ACHN (cell line): ENCODE measurements around the gene FILIP1L.

Source experiments
- DNase-seq: peaks from one replicate; pipeline ENCODE4 v3.0.0-alpha.2; 2015
- in situ Hi-C: cut with HindIII; loops from 2 replicates; pipeline ENCODE4 v1.10.0; 2017; ENCODE audit warnings: low sequenced_read_pairs, low pct_ligation_motif_present, low pct_unique_long_range_greater_than_20kb

The FILIP1L gene

DNA sequence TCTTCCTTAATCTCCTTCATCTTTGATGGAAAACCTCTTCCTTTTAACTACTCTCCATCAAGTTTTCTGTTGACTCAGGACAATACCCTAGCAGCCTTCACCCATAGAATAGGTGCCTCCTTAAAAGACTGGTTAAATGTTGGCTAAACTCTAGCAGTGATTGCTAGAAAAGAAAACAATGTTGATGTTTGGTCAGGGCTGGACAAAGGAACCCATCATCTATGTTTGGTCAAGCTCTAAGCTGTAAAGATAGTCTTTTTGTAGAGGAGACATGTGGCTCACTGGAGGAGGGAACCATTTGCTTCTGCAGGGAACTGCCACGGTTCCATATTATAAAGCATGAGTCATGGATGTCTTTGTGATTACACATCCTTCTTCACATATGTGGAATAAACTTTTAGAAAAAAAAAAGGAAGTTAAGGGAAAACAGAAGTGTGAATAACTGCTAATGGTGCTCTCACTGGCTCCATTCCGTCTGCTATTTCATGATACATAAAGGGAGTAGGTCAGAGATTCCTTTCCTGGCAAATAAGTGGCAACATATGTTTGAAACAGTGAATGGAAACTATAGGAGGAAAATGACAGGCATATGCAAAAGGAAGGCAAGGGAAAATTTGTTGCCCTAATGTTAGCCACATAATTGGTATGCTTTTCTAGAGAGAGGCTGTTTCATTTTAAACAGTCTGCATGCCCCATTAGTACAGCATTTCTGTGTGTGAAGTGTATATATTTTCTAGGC lies 218.4 kb downstream of the FILIP1L start:
- DNase-seq, result peak; percentile 64
- in situ Hi-C loops, result no loop called here

- DNase-seq, result no peak
- in situ Hi-C loops, result no loop called here
Measured at GRCh38 chr3:99895131-99895696, 219.1 kb downstream of the FILIP1L start.

DNA sequence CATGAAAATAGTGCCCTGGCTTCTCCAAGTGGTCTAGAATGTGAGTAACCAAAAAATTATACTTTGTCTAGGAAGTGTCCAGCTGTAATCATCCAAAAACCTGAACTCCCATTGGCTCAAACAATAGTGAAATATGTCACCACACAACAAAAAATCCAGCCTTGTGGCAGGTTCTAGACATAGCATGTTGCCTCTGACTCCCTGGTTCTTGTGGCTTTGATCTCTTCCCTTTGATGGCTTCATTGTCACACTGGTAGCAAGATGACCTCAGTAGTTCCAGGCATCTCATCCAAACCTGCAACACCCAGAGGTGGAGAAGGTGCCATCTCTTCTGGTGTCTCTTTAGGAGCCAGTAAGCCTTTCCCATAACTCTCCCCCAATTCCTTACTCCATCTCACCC lies 222.0 kb downstream of the FILIP1L start:
- in situ Hi-C loops, result no loop called here

GRCh38 chr3:99891610-99892285 lies 222.6 kb downstream of the FILIP1L start:
- in situ Hi-C loops, result no loop called here
- no peak for DNase-seq

More for the DNA sequence above, 222.0 kb downstream of the FILIP1L start:
- no peak for DNase-seq

- DNase-seq, result no peak
- in situ Hi-C loops, result no loop called here
Measured at GRCh38 chr3:99885851-99886250, 228.4 kb downstream of the FILIP1L start.

- in situ Hi-C loops, result no loop called here
Measured at GRCh38 chr3:99885085-99885484, 229.2 kb downstream of the FILIP1L start.

DNA sequence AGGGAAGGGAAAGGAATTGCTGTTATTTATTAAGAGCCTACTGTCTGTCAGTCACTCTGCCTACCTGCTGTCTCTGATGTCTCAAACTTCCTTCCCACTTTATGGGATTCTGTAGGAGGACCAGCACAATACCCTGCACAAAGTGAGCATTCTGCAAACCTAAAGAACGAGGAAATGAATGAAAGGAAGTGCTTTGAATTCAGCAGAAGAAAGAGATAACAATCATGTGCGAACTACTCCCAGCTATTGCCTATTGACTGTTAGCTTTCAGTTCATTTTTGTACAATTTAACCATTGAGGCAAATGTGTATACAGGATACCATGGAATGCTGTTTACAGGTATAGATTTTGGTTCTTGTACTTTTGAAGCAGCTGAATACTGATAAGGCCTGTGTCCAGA lies 229.8 kb downstream of the FILIP1L start:
- in situ Hi-C loops, result no loop called here
- no peak for DNase-seq

More at GRCh38 chr3:99885085-99885484, 229.2 kb downstream of the FILIP1L start:
- DNase-seq, result no peak

DNA sequence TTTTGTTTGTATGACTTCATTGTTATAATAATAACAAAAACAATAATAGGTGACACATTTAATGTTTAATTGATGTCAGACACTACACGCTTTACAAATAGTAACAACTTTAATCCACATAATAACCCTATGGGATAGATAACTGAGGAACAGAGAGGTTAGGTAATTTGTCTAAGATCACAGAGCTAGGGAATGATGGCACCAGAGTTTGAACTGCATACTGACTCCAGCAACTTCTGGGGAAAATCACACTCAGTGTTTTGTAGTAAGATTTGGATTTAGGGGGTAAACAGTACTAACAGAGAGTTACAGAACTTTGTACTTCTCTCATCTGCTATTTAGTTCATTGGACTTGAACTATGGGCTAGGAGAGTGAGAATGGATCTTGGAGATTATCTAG lies 230.6 kb downstream of the FILIP1L start:
- DNase-seq, result no peak
- in situ Hi-C loops, result no loop called here

DNA sequence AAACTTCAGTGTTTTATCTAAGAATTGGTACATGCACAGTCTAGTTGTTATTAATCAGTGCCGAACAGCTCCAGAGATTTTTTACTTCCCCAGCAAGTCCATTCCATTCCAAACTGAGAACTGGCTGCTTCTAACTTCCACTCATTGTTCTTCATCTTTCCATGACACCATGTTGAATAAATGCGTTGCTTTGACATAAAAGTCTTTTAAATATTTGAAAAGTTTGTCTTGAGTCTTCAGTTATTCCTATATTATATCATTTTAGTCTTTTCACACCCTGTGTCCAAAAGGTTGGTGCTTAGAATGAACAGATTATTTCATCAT lies 231.2 kb downstream of the FILIP1L start:
- DNase-seq, result no peak
- in situ Hi-C loops, result no loop called here

- no peak for DNase-seq
- in situ Hi-C loops, result no loop called here
Measured at GRCh38 chr3:99882436-99883137, 231.7 kb downstream of the FILIP1L start.

DNA sequence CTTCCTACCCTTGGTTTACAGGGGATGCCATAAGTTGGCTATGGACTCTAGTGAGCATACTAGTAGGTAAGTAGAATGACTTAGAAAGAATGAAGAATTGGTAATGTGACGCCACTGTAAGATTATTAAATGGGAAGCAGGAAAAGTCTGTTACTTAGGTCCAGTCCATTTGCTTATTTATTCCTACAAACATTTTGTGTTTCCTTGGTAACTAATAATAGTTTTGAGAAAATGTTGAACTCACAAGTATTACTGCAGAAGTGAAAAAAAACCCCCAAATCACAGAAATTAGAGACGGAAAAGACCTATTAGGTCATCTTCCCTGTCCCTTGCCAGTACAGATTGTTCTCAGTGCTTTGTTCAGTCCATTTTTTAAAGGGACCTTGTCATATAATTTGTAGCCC lies 233.2 kb downstream of the FILIP1L start:
- in situ Hi-C loops, result no loop called here

GRCh38 chr3:99879275-99879674 lies 235.0 kb downstream of the FILIP1L start:
- no peak for DNase-seq
- in situ Hi-C loops, result no loop called here

More for the DNA sequence above, 233.2 kb downstream of the FILIP1L start:
- no peak for DNase-seq

DNA sequence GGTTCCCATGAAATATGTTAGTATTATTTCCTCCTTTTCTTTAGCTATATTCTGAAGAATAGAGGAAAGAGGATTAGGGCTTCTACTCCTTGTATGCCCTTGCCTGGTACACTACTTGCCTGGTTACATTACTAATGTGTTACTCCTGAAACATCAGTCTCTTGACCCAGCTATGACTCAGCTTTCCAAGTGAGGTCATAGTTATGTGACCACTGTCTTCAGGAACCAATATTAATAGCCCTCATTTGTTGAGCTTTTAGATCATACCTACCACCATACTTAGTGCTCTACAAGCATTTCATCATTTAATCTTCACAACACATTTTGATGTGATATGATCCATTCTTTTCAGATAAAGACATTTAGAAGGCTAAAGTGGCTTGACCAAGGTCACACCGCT lies 236.3 kb downstream of the FILIP1L start:
- in situ Hi-C loops, result no loop called here
- peak; percentile 73 for DNase-seq

DNA sequence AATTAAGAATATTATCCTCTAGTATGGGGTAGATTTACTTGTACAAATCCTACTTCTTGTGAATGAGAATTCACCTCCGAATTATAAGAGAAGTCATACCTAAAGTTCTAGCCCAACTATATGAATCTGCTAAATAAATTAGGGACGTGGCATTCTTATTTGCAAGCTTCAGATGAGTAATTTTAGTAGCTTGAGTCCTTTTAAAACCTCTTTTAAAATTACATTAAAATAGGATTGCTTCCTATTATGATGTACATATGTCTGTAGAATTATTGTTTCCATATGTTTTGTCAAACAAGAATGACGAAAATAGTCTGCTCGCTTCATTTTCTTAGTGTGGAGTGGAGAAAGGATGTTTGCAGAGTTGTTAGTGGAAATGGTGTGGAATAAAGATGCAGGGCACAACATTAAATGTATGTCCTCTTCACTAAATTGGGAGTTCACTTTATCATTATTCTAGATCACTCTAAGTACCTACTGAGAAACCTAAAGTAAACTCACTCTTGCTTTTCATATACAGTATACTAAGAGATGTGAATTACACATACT lies 237.2 kb downstream of the FILIP1L start:
- in situ Hi-C loops, result no loop called here
- DNase-seq, result no peak

- in situ Hi-C loops, result no loop called here
- peak; percentile 77 for DNase-seq
Measured at GRCh38 chr3:99875929-99876841, 238.1 kb downstream of the FILIP1L start.

DNA sequence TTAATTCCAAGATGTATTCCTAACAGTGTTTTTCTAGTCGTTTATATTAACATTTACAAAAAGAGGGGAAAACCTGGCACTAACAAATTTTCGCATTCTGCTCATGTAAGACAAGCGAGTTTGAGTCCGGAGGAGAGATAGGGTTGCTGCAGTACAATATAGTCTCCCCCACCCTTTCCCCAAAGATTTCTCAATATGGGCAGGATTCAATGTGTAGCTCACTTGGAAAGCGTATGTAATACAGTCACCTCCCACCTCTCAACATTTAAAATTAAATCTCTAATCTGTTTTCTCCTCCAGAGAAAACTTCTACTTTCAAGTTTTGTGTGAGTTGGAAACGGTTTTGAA lies 238.7 kb downstream of the FILIP1L start:
- DNase-seq, result peak; percentile 55
- in situ Hi-C loops, result no loop called here

GRCh38 chr3:99874237-99875002 lies 239.9 kb downstream of the FILIP1L start:
- in situ Hi-C loops, result no loop called here
- DNase-seq, result no peak
